Measurements from ENCODE around the gene TNNI2.

DNA sequence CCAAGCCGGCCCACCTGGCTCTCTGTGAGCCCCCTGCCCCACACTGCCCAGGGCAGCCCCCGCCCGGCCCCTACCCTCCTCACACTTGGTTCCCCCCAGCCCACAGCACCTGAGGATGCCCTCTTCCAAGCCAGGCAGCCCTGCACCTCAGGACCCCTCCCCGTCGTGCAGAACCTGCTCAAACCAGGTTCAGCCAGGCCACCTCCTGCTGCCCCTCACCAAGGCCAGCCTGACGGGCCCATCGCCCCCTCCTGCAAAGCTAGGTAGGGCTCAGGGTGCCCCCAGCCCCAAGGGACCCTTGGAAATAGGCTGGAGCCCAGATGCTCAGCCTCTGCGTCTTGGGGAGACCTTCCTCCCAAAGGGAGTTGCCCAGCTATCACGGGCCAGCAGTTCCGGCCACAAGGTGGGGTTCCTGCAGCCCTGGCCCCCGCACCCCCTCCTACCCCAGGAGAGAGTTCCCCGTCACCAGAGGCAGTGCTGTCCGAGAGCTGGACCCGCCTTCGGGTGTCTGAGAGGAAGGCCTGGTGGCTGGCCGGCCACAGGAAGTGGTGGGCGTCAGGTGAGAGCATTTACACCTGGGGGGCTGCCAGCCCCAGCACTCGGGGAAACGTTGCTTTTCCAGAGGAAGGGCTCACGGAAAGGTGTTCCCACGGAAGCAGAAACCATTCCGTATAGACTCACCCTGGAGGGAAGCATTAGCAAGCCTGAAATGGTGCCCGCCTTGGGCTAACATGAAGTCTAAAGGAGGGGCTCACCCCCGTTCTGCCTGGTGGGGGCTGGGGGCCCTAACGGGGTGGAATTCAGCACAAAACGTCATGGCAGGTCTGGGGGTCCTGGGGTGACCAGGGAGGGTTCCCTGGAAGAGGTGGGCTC, 7.2 kb upstream of the TNNI2 start:
- TF ChIP-seq POLR2A (IDR thresholded peaks at IDR 0.05) (no peak), EP300 (IDR thresholded peaks at IDR 0.05) (no peak)
